Neural cell (in vitro differentiated cells): ENCODE measurements around the gene B3GNT3. TPM values are rescaled to one million over a fixed set of nuclear protein-coding genes. Genes with fewer than 3 reads are reported as not detected.

Experiments
- H2AFZ ChIP-seq: fragments of 200-600, 300-800 bp; sonication (generic), shearing (Covaris generic); 2 replicates; pipeline ENCODE4 v1.6.0; 2014; ENCODE audit warnings: low read depth, mild to moderate bottlenecking, antibody characterized with exemption, low read length, moderate library complexity
- H3F3A ChIP-seq: fragments of 200-600 bp; shearing (Covaris generic); 2 replicates; pipeline ENCODE4 v1.6.1; 2016; ENCODE audit warnings: mild to moderate bottlenecking, moderate library complexity, mixed read lengths, antibody characterized with exemption, low read length; ENCODE audit not compliant: insufficient read depth, poor library complexity, severe bottlenecking
- H3K27ac ChIP-seq: fragments of 200-600, 300-800 bp; sonication (generic), shearing (Covaris generic); 2 replicates; pipeline ENCODE4 v1.5.1; 2014; ENCODE audit warnings: mild to moderate bottlenecking, low read length, moderate library complexity
- H3K27me3 ChIP-seq: fragments of 300-800, 200-600 bp; sonication (generic), shearing (Covaris generic); 2 replicates; pipeline ENCODE4 v1.6.0; 2014; ENCODE audit warnings: mild to moderate bottlenecking, low read depth, low read length, moderate library complexity; ENCODE audit not compliant: insufficient read depth
- H3K36me3 ChIP-seq: fragments of 300-800, 200-600 bp; sonication (generic), shearing (Covaris generic); 2 replicates; pipeline ENCODE4 v1.5.1; 2014; ENCODE audit warnings: mild to moderate bottlenecking, antibody characterized with exemption, low read length, moderate library complexity; ENCODE audit not compliant: insufficient read depth
- H3K4me2 ChIP-seq: fragments of 300-800, 200-600 bp; sonication (generic), shearing (Covaris generic); 2 replicates; pipeline ENCODE4 v1.6.0; 2014; ENCODE audit warnings: mild to moderate bottlenecking, low read length
- H3K4me3 ChIP-seq: fragments of 300-800, 200-600 bp; sonication (generic), shearing (Covaris generic); 2 replicates; pipeline ENCODE4 v1.5.1; 2014; ENCODE audit warnings: mild to moderate bottlenecking, low read length, moderate library complexity
- H3K79me2 ChIP-seq: fragments of 200-600 bp; shearing (Covaris generic); replicated peaks from 2 replicates; pipeline ENCODE4 v1.6.0; 2014; ENCODE audit warnings: mild to moderate bottlenecking, low read length, moderate library complexity; ENCODE audit not compliant: insufficient read depth
- H3K9ac ChIP-seq: fragments of 300-800, 200-600 bp; sonication (generic), shearing (Covaris generic); 2 replicates; pipeline ENCODE4 v1.6.1; 2016; ENCODE audit warnings: mild to moderate bottlenecking, low read length, mixed read lengths
- H3K9me2 ChIP-seq: fragments of 200-600 bp; shearing (Covaris generic); 2 replicates; pipeline ENCODE4 v1.6.1; 2016; ENCODE audit warnings: mild to moderate bottlenecking, low read length, mixed read lengths; ENCODE audit not compliant: insufficient read depth
- H3K9me3 ChIP-seq: fragments of 200-600, 300-800 bp; sonication (generic), shearing (Covaris generic); 2 replicates; pipeline ENCODE4 v1.6.1; 2016; ENCODE audit warnings: mild to moderate bottlenecking, mixed run types, low read length, moderate library complexity, mixed read lengths
- H4K20me1 ChIP-seq: fragments of 200-600 bp; shearing (Covaris generic); 2 replicates; pipeline ENCODE4 v1.6.1; 2016; ENCODE audit warnings: mild to moderate bottlenecking, mixed run types; ENCODE audit not compliant: insufficient read depth
- EP300 ChIP-seq: fragments of 450-650 bp; conservative IDR thresholded peaks from 2 replicates; pipeline ENCODE4 v1.6.1; 2014; ENCODE audit warnings: antibody characterized with exemption, mild to moderate bottlenecking, moderate library complexity; ENCODE audit not compliant: poor library complexity, severe bottlenecking
- EZH2 ChIP-seq: fragments of 200-600, 300-800 bp; shearing (Covaris generic), sonication (generic); IDR thresholded peaks from 2 replicates; pipeline ENCODE4 v1.6.1; 2014; ENCODE audit warnings: antibody characterized with exemption, low read length, borderline replicate concordance, mild to moderate bottlenecking; ENCODE audit not compliant: insufficient read depth, poor library complexity, severe bottlenecking
- MXI1 ChIP-seq: fragments of 450-650 bp; conservative IDR thresholded peaks from 2 replicates; pipeline ENCODE4 v1.6.1; 2014; ENCODE audit warnings: antibody characterized with exemption, mild to moderate bottlenecking; ENCODE audit not compliant: poor library complexity, severe bottlenecking
- POLR2AphosphoS5 ChIP-seq: IDR thresholded peaks from 2 replicates; pipeline ENCODE4 v1.6.1; 2012
- RAD21 ChIP-seq: fragments of 450-650 bp; conservative IDR thresholded peaks from 2 replicates; pipeline ENCODE4 v1.6.1; 2014; ENCODE audit warnings: antibody characterized with exemption, mild to moderate bottlenecking, moderate library complexity
- SMC3 ChIP-seq: fragments of 450-650 bp; conservative IDR thresholded peaks from 2 replicates; pipeline ENCODE4 v1.6.1; 2014; ENCODE audit warnings: antibody characterized with exemption, mild to moderate bottlenecking, moderate library complexity; ENCODE audit not compliant: poor library complexity
- TAF1 ChIP-seq: IDR thresholded peaks from 2 replicates; pipeline ENCODE4 v1.6.1; 2012; ENCODE audit warnings: low read depth
- polyA plus RNA-seq: library from polyadenylated mRNA; depleted of rRNA; stranded (reverse); fragments of >200 nt; gene quantifications from 2 replicates; pipeline ENCODE4 v1.2.3, GENCODE V29; 2014
- TF ChIP-seq, protein P1 (sequence below): fragments of 450-650 bp; IDR thresholded peaks from 2 replicates; pipeline ENCODE4 v1.5.1; 2014; ENCODE audit warnings: antibody characterized with exemption, mild to moderate bottlenecking, moderate library complexity; ENCODE audit not compliant: poor library complexity, severe bottlenecking
- TF ChIP-seq, protein P2 (sequence below): IDR thresholded peaks from 2 replicates; pipeline ENCODE4 v1.6.1; 2012; ENCODE audit warnings: borderline replicate concordance

The B3GNT3 gene
- polyA plus RNA-seq, 1 donor from 2014 or later = not detected

DNA sequence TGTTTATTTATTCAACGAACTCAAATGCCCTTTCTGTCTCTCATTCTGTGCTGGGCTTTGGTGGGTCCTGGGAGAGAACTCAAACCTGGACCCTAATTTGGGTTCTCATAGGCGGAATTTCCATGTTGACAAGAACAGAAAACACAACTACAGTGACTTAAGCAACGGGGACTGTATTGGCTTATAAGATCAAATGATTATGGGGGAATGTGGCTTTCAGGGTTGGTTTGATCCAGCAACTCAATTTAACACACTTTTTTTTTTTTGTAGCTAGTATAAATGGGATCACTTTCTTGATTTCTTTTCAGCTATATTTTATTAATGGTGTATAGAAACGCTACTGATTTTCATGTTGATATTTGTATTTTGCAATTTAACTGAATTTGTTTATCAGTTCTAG, 33.8 kb upstream of the B3GNT3 start:
- Histone ChIP-seq H3K4me3 (no peak overlapping the region), H3K4me2 (no peak overlapping the region), H2AFZ (no peak overlapping the region), H4K20me1 (no peaks in the 10 kb centered on the region), H3K79me2 (no peaks in the 10 kb centered on the region), H3K9ac (no peak overlapping the region), H3K36me3 (no peaks in the 10 kb centered on the region), H3F3A (no peaks in the 10 kb centered on the region), H3K9me2 (no peaks in the 10 kb centered on the region), H3K27ac (no peak overlapping the region), H3K9me3 (no peaks in the 10 kb centered on the region), H3K27me3 (no peaks in the 10 kb centered on the region)
- TF ChIP-seq, protein P1, sequence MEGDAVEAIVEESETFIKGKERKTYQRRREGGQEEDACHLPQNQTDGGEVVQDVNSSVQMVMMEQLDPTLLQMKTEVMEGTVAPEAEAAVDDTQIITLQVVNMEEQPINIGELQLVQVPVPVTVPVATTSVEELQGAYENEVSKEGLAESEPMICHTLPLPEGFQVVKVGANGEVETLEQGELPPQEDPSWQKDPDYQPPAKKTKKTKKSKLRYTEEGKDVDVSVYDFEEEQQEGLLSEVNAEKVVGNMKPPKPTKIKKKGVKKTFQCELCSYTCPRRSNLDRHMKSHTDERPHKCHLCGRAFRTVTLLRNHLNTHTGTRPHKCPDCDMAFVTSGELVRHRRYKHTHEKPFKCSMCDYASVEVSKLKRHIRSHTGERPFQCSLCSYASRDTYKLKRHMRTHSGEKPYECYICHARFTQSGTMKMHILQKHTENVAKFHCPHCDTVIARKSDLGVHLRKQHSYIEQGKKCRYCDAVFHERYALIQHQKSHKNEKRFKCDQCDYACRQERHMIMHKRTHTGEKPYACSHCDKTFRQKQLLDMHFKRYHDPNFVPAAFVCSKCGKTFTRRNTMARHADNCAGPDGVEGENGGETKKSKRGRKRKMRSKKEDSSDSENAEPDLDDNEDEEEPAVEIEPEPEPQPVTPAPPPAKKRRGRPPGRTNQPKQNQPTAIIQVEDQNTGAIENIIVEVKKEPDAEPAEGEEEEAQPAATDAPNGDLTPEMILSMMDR = no peak

DNA sequence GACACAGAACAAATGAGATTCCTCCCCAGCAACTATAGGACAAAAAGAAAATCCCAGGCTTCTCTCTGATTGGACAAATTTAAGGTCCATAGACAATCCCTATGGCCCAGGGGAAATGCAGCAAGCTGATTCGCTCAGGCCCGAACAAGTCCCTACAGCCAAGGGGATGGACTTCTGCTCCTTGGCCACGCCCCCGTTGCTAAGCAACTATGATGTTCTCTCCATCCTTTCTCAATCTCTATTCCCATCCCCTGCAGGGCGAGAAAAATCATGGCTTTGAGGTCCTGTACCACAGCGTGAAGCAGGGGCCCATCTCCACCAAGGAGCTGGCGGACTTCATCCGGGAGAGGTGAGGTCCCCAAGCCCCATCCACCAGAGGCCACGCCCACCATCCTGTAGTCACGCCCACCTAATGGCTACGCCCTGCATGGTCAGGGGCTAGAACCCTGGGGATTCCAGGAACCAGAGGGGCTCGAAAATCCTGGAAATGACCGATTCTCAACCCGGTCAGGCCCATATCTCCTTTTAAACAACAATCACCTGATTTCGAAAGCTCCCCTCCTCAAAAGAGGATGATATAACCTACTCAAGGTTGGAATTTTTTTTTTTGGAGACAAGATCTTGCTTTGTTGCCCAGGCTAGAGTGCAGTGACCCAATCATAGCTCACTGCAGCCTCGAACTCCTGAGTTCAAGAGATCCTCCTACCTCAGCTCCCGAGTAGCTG, 32.3 kb upstream of the B3GNT3 start:
- Histone ChIP-seq H3K4me3 (peak overlapping the region; percentile 46), H3K9me2 (no peaks in the 10 kb centered on the region), H3K9ac (peak overlapping the region; percentile 44), H3K79me2 (no peaks in the 10 kb centered on the region), H3K27ac (peak overlapping the region; percentile 84), H4K20me1 (no peaks in the 10 kb centered on the region), H3K4me2 (no peak overlapping the region), H3K36me3 (no peaks in the 10 kb centered on the region), H3F3A (no peaks in the 10 kb centered on the region), H3K27me3 (no peaks in the 10 kb centered on the region), H2AFZ (no peak overlapping the region), H3K9me3 (no peaks in the 10 kb centered on the region)
- TF ChIP-seq MXI1 (no peak), EP300 (peak; percentile 6), SMC3 (no peak), POLR2AphosphoS5 (peak; percentile 2)
- TF ChIP-seq, protein P1 = no peak

DNA sequence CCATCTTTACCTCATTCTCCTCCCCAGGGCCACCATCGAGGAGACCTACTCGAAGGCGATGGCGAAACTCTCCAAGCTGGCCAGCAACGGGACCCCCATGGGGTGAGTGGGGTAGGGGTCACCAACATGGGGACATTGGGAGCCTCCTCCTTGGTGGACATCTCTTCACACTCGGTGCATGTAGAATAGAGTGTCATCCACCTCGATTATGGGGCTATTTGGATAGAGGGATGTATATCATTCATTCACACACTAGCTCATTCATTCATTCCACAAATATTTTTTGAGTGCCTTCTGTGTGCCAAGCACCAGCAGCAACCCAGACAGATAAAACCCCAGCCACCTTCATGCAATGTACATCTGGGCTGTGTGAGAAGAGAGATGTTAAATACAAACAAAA, 30.6 kb upstream of the B3GNT3 start:
- Histone ChIP-seq H3K9ac (no peak overlapping the region), H3K36me3 (no peaks in the 10 kb centered on the region), H3K27me3 (no peaks in the 10 kb centered on the region), H3F3A (no peaks in the 10 kb centered on the region), H3K4me2 (no peak overlapping the region), H3K79me2 (no peaks in the 10 kb centered on the region), H3K9me2 (no peaks in the 10 kb centered on the region), H3K4me3 (no peak overlapping the region), H3K27ac (no peak overlapping the region), H4K20me1 (no peaks in the 10 kb centered on the region), H3K9me3 (no peaks in the 10 kb centered on the region), H2AFZ (no peak overlapping the region)
- no peak for TF ChIP-seq TAF1
- no peak for TF ChIP-seq POLR2AphosphoS5
- TF ChIP-seq SMC3 = no peak
- TF ChIP-seq EP300 = no peak
- TF ChIP-seq, protein P1 = no peak
- TF ChIP-seq EZH2 = no peak
- TF ChIP-seq RAD21 = no peak
- TF ChIP-seq, protein P2, sequence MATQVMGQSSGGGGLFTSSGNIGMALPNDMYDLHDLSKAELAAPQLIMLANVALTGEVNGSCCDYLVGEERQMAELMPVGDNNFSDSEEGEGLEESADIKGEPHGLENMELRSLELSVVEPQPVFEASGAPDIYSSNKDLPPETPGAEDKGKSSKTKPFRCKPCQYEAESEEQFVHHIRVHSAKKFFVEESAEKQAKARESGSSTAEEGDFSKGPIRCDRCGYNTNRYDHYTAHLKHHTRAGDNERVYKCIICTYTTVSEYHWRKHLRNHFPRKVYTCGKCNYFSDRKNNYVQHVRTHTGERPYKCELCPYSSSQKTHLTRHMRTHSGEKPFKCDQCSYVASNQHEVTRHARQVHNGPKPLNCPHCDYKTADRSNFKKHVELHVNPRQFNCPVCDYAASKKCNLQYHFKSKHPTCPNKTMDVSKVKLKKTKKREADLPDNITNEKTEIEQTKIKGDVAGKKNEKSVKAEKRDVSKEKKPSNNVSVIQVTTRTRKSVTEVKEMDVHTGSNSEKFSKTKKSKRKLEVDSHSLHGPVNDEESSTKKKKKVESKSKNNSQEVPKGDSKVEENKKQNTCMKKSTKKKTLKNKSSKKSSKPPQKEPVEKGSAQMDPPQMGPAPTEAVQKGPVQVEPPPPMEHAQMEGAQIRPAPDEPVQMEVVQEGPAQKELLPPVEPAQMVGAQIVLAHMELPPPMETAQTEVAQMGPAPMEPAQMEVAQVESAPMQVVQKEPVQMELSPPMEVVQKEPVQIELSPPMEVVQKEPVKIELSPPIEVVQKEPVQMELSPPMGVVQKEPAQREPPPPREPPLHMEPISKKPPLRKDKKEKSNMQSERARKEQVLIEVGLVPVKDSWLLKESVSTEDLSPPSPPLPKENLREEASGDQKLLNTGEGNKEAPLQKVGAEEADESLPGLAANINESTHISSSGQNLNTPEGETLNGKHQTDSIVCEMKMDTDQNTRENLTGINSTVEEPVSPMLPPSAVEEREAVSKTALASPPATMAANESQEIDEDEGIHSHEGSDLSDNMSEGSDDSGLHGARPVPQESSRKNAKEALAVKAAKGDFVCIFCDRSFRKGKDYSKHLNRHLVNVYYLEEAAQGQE = no peak
- TF ChIP-seq MXI1 = no peak
